PC-3 (cell line): ENCODE results near the gene LAIR1. TPM values are rescaled to one million over a fixed set of nuclear protein-coding genes. Genes with fewer than 3 reads are reported as not detected.

Source experiments
- ATAC-seq: fragments of 200-7000 bp; cut with Tn5 transposase; 2 replicates; pipeline ENCODE4 v1.9.1; 2020; ENCODE audit warnings: mild to moderate bottlenecking, moderate library complexity
- BruUV-seq: library from RNA; stranded (reverse); fragments of 400-500 nt; replicated peaks from 2 replicates; lab custom pipeline; 2021; lab: Mats Ljungman, UMichigan
- CTCF ChIA-PET: fragments of 300-600 bp; sonication (Branson Sonifier 250); formaldehyde crosslinking; loops from one replicate; lab custom pipeline; 2022; ENCODE audit warnings: antibody characterized with exemption; lab: Charles Lee
- POLR2A ChIA-PET: fragments of 300-600 bp; sonication (Branson Sonifier 250); formaldehyde crosslinking; loops from one replicate; lab custom pipeline; 2022; ENCODE audit warnings: antibody characterized with exemption; ENCODE audit not compliant: unreplicated experiment; lab: Charles Lee
- DNase-seq: peaks from one replicate; pipeline ENCODE4 v3.0.0-alpha.2; 2015
- H2AFZ ChIP-seq: fragments of 300-600 bp; sonication (generic); 2 replicates; pipeline ENCODE4 v1.6.0; 2016; ENCODE audit warnings: antibody characterized with exemption, low read length
- H3F3A ChIP-seq: fragments of 300-600 bp; sonication (generic); one replicate; pipeline ENCODE4 v1.6.0; 2017; ENCODE audit warnings: antibody characterized with exemption, low read length, control low read depth, mild to moderate bottlenecking; ENCODE audit not compliant: unreplicated experiment
- H3K27ac ChIP-seq: fragments of 300-600 bp; sonication (generic); 2 replicates; pipeline ENCODE4 v1.5.1; 2016; ENCODE audit warnings: mild to moderate bottlenecking, low read length
- H3K27me3 ChIP-seq: fragments of 300-600 bp; sonication (generic); 2 replicates; pipeline ENCODE4 v1.6.1; 2016; ENCODE audit warnings: low read length, mixed read lengths
- H3K36me3 ChIP-seq: fragments of 300-600 bp; sonication (generic); 2 replicates; pipeline ENCODE4 v1.6.1; 2016; ENCODE audit warnings: low read depth, mixed run types, low read length, mixed read lengths
- H3K4me1 ChIP-seq: fragments of 300-600 bp; sonication (generic); 2 replicates; pipeline ENCODE4 v1.5.1; 2016; ENCODE audit warnings: low read length; ENCODE audit not compliant: insufficient read depth
- H3K4me2 ChIP-seq: fragments of 300-600 bp; sonication (generic); 2 replicates; pipeline ENCODE4 v1.6.0; 2016; ENCODE audit warnings: low read length
- H3K4me3 ChIP-seq: fragments of 300-600 bp; sonication (generic); 2 replicates; pipeline ENCODE4 v1.5.1; 2016; ENCODE audit warnings: mild to moderate bottlenecking, low read length, mixed read lengths
- H3K79me2 ChIP-seq: fragments of 300-600 bp; sonication (generic); 2 replicates; pipeline ENCODE4 v1.6.1; 2017; ENCODE audit warnings: low read length, mixed read lengths
- H3K9ac ChIP-seq: fragments of 300-600 bp; sonication (generic); 2 replicates; pipeline ENCODE4 v1.6.0; 2016; ENCODE audit warnings: mild to moderate bottlenecking, low read length
- H3K9me2 ChIP-seq: fragments of 300-600 bp; sonication (generic); replicated peaks from 2 replicates; pipeline ENCODE4 v1.6.1; 2016; ENCODE audit warnings: mixed run types, low read length, mixed read lengths
- H3K9me3 ChIP-seq: fragments of 300-600 bp; sonication (generic); 2 replicates; pipeline ENCODE4 v1.6.1; 2016; ENCODE audit warnings: low read length, mixed read lengths
- H4K20me1 ChIP-seq: fragments of 300-600 bp; sonication (generic); 2 replicates; pipeline ENCODE4 v1.6.1; 2016; ENCODE audit warnings: low read length, mixed read lengths
- CTCF ChIP-seq: fragments of 300-600 bp; sonication (generic); conservative IDR thresholded peaks from 2 replicates; pipeline ENCODE4 v1.5.1; 2017; ENCODE audit warnings: antibody characterized with exemption, low read depth, mild to moderate bottlenecking, low read length
- EZH2 ChIP-seq: fragments of 300-600 bp; sonication (generic); IDR thresholded peaks from one replicate; pipeline ENCODE4 v1.6.1; 2017; ENCODE audit warnings: antibody characterized with exemption, mild to moderate bottlenecking, low read length; ENCODE audit not compliant: unreplicated experiment
- EZH2phosphoT487 ChIP-seq: fragments of 300-600 bp; sonication (generic); IDR thresholded peaks from 2 replicates; pipeline ENCODE4 v1.6.1; 2018; ENCODE audit warnings: mild to moderate bottlenecking, antibody characterized with exemption, low read length, borderline replicate concordance
- intact Hi-C: fragments of 100-400 bp; cut with micrococcal nuclease; formaldehyde crosslinking; loops from 2 replicates; pipeline ENCODE4 v1.9.0; 2023
- total RNA-seq: library from RNA; depleted of rRNA; stranded (reverse); fragments of >200 nt; gene quantifications from 2 replicates; pipeline ENCODE4 v1.2.3, GENCODE V29; 2014

The LAIR1 gene
- total RNA-seq, 1 experiment from 2014 or later: not detected

GRCh38 chr19:54355675-54356074 is 9.1 kb downstream of the LAIR1 start:
- intact Hi-C loops: no loop called here
- BruUV-seq: no TSS peak
- H3K27ac ChIP-seq: no peak overlapping the region
- no peaks in the 10 kb centered on the region for H4K20me1 ChIP-seq
- H3K9me2 ChIP-seq: no peaks in the 10 kb centered on the region
- H3K4me1 ChIP-seq: no peaks in the 10 kb centered on the region
- no peak overlapping the region for H3K4me2 ChIP-seq
- DNase-seq (no peak), ATAC-seq (no peak)
- POLR2A ChIA-PET: no interaction called here
- no peaks in the 10 kb centered on the region for H3K36me3 ChIP-seq
- peaks cover 31% of the 10 kb centered on the region for H3K27me3 ChIP-seq
- no peak overlapping the region for H3K4me3 ChIP-seq
- H3F3A ChIP-seq: no peaks in the 10 kb centered on the region
- H3K9me3 ChIP-seq: no peaks in the 10 kb centered on the region
- H3K79me2 ChIP-seq: no peaks in the 10 kb centered on the region
- TF ChIP-seq CTCF (no peak), EZH2phosphoT487 (no peak), EZH2 (no peak)
- no peak overlapping the region for H3K9ac ChIP-seq
- H2AFZ ChIP-seq: no peak overlapping the region
- CTCF ChIA-PET: no interaction called here

DNA sequence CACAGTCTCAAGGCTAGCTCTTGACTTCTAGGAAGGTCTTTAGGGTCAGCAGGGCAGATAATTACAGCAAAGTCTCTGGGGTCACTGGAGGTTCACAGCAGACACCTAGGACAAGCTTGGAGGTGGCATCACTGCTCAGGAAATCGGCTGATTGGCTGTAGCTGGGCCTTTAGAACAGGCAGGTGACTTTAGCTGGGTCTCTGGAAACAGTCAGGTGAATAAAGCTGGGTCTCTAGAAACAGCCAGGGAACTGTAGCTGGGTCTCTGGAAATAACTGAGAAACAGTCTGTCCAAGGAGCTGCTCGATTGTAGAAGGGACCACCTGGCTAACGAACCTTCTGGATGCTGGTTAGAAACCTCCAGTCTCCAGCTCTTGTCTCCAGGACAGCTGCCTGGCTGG is 10.0 kb downstream of the LAIR1 start:
- no peak overlapping the region for H2AFZ ChIP-seq
- no peaks in the 10 kb centered on the region for H3K36me3 ChIP-seq
- H3K27me3 ChIP-seq: peaks cover 38% of the 10 kb centered on the region
- no peaks in the 10 kb centered on the region for H3K9me3 ChIP-seq
- no peaks in the 10 kb centered on the region for H3F3A ChIP-seq
- DNase-seq (no peak), ATAC-seq (no peak)
- intact Hi-C loops: no loop called here
- no peak overlapping the region for H3K4me3 ChIP-seq
- no TSS peak for BruUV-seq
- ChIA-PET CTCF (interaction anchor here (0.6 kb wide), 1 partner anchor 30 kb away, joined by 3 read pairs; no protein-coding TSS in a partner anchor), POLR2A (no interaction called here)
- no peak overlapping the region for H3K9ac ChIP-seq
- no peak overlapping the region for H3K27ac ChIP-seq
- TF ChIP-seq EZH2 (no peak), EZH2phosphoT487 (no peak), CTCF (no peak)
- no peaks in the 10 kb centered on the region for H4K20me1 ChIP-seq
- no peaks in the 10 kb centered on the region for H3K9me2 ChIP-seq
- no peaks in the 10 kb centered on the region for H3K79me2 ChIP-seq
- H3K4me1 ChIP-seq: no peaks in the 10 kb centered on the region
- no peak overlapping the region for H3K4me2 ChIP-seq

DNA sequence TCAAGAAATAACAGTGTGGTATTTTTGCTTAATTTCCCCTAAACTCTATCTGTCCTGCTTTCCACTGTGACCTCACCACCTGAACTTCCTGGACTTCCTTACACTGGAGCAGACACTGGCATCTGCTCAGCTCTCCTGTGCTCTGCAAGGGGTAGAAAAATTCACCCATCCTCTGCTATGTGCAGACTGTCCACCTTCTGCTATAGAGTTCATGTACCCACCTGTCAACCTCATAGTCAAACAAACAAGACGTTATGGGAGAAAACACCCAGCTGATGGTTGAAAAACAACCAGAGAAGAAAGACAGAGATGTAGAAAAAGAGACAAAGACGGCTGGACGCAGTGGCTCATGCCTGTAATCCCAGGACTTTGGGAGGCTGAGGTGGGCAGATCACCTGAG is 12.2 kb downstream of the LAIR1 start:
- CTCF ChIA-PET: no interaction called here
- no peak overlapping the region for H3K4me2 ChIP-seq

More for the DNA sequence above, 12.2 kb downstream of the LAIR1 start:
- Histone ChIP-seq H2AFZ (no peak overlapping the region), H3F3A (no peaks in the 10 kb centered on the region), H3K27ac (no peak overlapping the region), H3K9ac (no peak overlapping the region), H3K4me1 (no peaks in the 10 kb centered on the region), H3K27me3 (peaks cover 54% of the 10 kb centered on the region), H4K20me1 (no peaks in the 10 kb centered on the region), H3K4me3 (no peak overlapping the region), H3K79me2 (no peaks in the 10 kb centered on the region), H3K36me3 (no peaks in the 10 kb centered on the region), H3K9me3 (no peaks in the 10 kb centered on the region), H3K9me2 (no peaks in the 10 kb centered on the region)
- no peak for TF ChIP-seq CTCF
- no peak for TF ChIP-seq EZH2phosphoT487
- TF ChIP-seq EZH2: no peak
- intact Hi-C loops: no loop called here
- ATAC-seq (no peak), DNase-seq (no peak)
- POLR2A ChIA-PET: no interaction called here
- no TSS peak for BruUV-seq
